Neural cell (in vitro differentiated cells): Measurements from ENCODE around the gene ZNF728.

Source experiments
- CTCF ChIP-seq: fragments of 450-650 bp; IDR thresholded peaks from 2 replicates; pipeline ENCODE4 v1.5.1; 2014; ENCODE audit warnings: antibody characterized with exemption, mild to moderate bottlenecking, moderate library complexity; ENCODE audit not compliant: poor library complexity, severe bottlenecking
- EP300 ChIP-seq: fragments of 450-650 bp; conservative IDR thresholded peaks from 2 replicates; pipeline ENCODE4 v1.6.1; 2014; ENCODE audit warnings: antibody characterized with exemption, mild to moderate bottlenecking, moderate library complexity; ENCODE audit not compliant: poor library complexity, severe bottlenecking
- EZH2 ChIP-seq: fragments of 200-600, 300-800 bp; shearing (Covaris generic), sonication (generic); IDR thresholded peaks from 2 replicates; pipeline ENCODE4 v1.6.1; 2014; ENCODE audit warnings: antibody characterized with exemption, low read length, borderline replicate concordance, mild to moderate bottlenecking; ENCODE audit not compliant: insufficient read depth, poor library complexity, severe bottlenecking
- TAF1 ChIP-seq: IDR thresholded peaks from 2 replicates; pipeline ENCODE4 v1.6.1; 2012; ENCODE audit warnings: low read depth

- TF ChIP-seq CTCF (no peak), TAF1 (no peak), EP300 (no peak), EZH2 (no peak)
These were observed 46.3 kb upstream of the ZNF728 start for GRCh38 chr19:23049256-23049655.
